MM.1S (cell line): ENCODE data around the gene TBC1D19.

Experiments
- CTCF ChIP-seq: fragments of 300-600 bp; sonication (generic); IDR thresholded peaks from 2 replicates; pipeline ENCODE4 v1.5.1; 2016; ENCODE audit warnings: antibody characterized with exemption, low read length, mixed read lengths
- EZH2 ChIP-seq: fragments of 300-600 bp; sonication (generic); optimal IDR thresholded peaks from 2 replicates; pipeline ENCODE3; 2017; ENCODE audit warnings: low read depth, mild to moderate bottlenecking, antibody characterized with exemption, low read length, mixed read lengths
- EZH2phosphoT487 ChIP-seq: fragments of 300-600 bp; sonication (generic); IDR thresholded peaks from 2 replicates; pipeline ENCODE4 v1.6.1; 2018; ENCODE audit warnings: antibody characterized with exemption, low read length

GRCh38 chr4:26762650-26763049 is 178.8 kb downstream of the TBC1D19 start:
- TF ChIP-seq CTCF (no peak), EZH2phosphoT487 (no peak), EZH2 (no peak)
